OCI-LY1 (cell line): ENCODE data around the gene GRAMD1B.

ENCODE experiments used
- H2AFZ ChIP-seq: fragments of 200-600 bp; sonication (generic), shearing (Covaris generic); 2 replicates; pipeline ENCODE4 v1.6.0; 2014; ENCODE audit warnings: antibody characterized with exemption, mild to moderate bottlenecking, low read length
- H3F3A ChIP-seq: fragments of 200-600 bp; sonication (generic), shearing (Covaris generic); 2 replicates; pipeline ENCODE4 v1.6.0; 2014; ENCODE audit warnings: mild to moderate bottlenecking, antibody characterized with exemption, low read length, moderate library complexity; ENCODE audit not compliant: insufficient read depth
- H3K27ac ChIP-seq: fragments of 200-600 bp; sonication (generic); 2 replicates; pipeline ENCODE4 v1.5.1; 2014; ENCODE audit warnings: low read length, mixed run types, mild to moderate bottlenecking, low read depth; ENCODE audit not compliant: poor library complexity, severe bottlenecking
- H3K27me3 ChIP-seq: fragments of 200-600 bp; sonication (generic); 2 replicates; pipeline ENCODE4 v1.6.0; 2014; ENCODE audit warnings: antibody characterized with exemption, mild to moderate bottlenecking, low read length, moderate library complexity; ENCODE audit not compliant: insufficient read depth
- H3K36me3 ChIP-seq: fragments of 200-600 bp; sonication (generic); 2 replicates; pipeline ENCODE4 v1.6.1; 2014; ENCODE audit warnings: mild to moderate bottlenecking, antibody characterized with exemption, low read length, moderate library complexity, mixed read lengths; ENCODE audit not compliant: insufficient read depth
- H3K4me1 ChIP-seq: fragments of 200-600 bp; sonication (generic); 2 replicates; pipeline ENCODE4 v1.5.1; 2014; ENCODE audit warnings: mild to moderate bottlenecking, low read length, moderate library complexity; ENCODE audit not compliant: insufficient read depth, severe bottlenecking
- H3K4me2 ChIP-seq: fragments of 200-600 bp; sonication (generic), shearing (Covaris generic); 2 replicates; pipeline ENCODE4 v1.6.1; 2014; ENCODE audit warnings: low read length
- H3K4me3 ChIP-seq: fragments of 200-600 bp; sonication (generic); 2 replicates; pipeline ENCODE4 v1.5.1; 2014; ENCODE audit warnings: low read length, low read depth, mild to moderate bottlenecking, mixed read lengths; ENCODE audit not compliant: poor library complexity, severe bottlenecking
- H3K79me2 ChIP-seq: fragments of 200-600 bp; shearing (Covaris generic); 2 replicates; pipeline ENCODE4 v1.6.1; 2016; ENCODE audit warnings: mixed run types, low read length, mixed read lengths; ENCODE audit not compliant: insufficient read depth
- H3K9ac ChIP-seq: fragments of 200-600 bp; sonication (generic), shearing (Covaris generic); 2 replicates; pipeline ENCODE4 v1.6.1; 2014; ENCODE audit warnings: mild to moderate bottlenecking, low read length, mixed read lengths
- H3K9me2 ChIP-seq: fragments of 200-600 bp; sonication (generic), shearing (Covaris generic); 2 replicates; pipeline ENCODE4 v1.6.1; 2014; ENCODE audit warnings: low read depth, mild to moderate bottlenecking, low read length, mixed read lengths
- H3K9me3 ChIP-seq: fragments of 200-600 bp; shearing (Covaris generic); 2 replicates; pipeline ENCODE4 v1.6.1; 2014; ENCODE audit warnings: low read length, mixed read lengths
- H4K20me1 ChIP-seq: fragments of 200-600 bp; sonication (generic), shearing (Covaris generic); 2 replicates; pipeline ENCODE4 v1.6.0; 2016; ENCODE audit warnings: mild to moderate bottlenecking, low read length; ENCODE audit not compliant: insufficient read depth
- CTCF ChIP-seq: fragments of 200-600 bp; sonication (generic), shearing (Covaris generic); IDR thresholded peaks from 2 replicates; pipeline ENCODE4 v1.5.1; 2017; ENCODE audit warnings: mild to moderate bottlenecking, antibody characterized with exemption, low read length, moderate library complexity, mixed read lengths
- EZH2 ChIP-seq: fragments of 200-600 bp; sonication (generic), shearing (Covaris generic); IDR thresholded peaks from 2 replicates; pipeline ENCODE4 v1.8.0; 2017; ENCODE audit warnings: borderline replicate concordance, mixed run types, mild to moderate bottlenecking, antibody characterized with exemption, low read length, moderate library complexity, mixed read lengths

GRAMD1B gene

GRCh38 chr11:123603666-123604065 is 173.6 kb downstream of the GRAMD1B start:
- no peak overlapping the region for H3K4me2 ChIP-seq
- TF ChIP-seq EZH2 (no peak), CTCF (no peak)
- no peaks in the 10 kb centered on the region for H3K36me3 ChIP-seq

GRCh38 chr11:123607781-123608180 is 177.7 kb downstream of the GRAMD1B start:
- Histone ChIP-seq H3K4me2 (no peak overlapping the region), H3K9me2 (no peaks in the 10 kb centered on the region), H3K4me1 (no peaks in the 10 kb centered on the region), H3K4me3 (no peak overlapping the region), H3K36me3 (no peaks in the 10 kb centered on the region), H3K9ac (no peak overlapping the region), H4K20me1 (no peaks in the 10 kb centered on the region), H2AFZ (no peak overlapping the region), H3K9me3 (no peaks in the 10 kb centered on the region), H3K27me3 (no peaks in the 10 kb centered on the region), H3F3A (no peaks in the 10 kb centered on the region), H3K27ac (no peak overlapping the region), H3K79me2 (no peaks in the 10 kb centered on the region)
- TF ChIP-seq CTCF (no peak), EZH2 (no peak)

More at GRCh38 chr11:123603666-123604065, 173.6 kb downstream of the GRAMD1B start:
- H3K9me3 ChIP-seq: no peaks in the 10 kb centered on the region
- no peaks in the 10 kb centered on the region for H3K4me1 ChIP-seq
- H3K9me2 ChIP-seq: no peaks in the 10 kb centered on the region
- no peak overlapping the region for H2AFZ ChIP-seq
- H3F3A ChIP-seq: no peaks in the 10 kb centered on the region
- H3K9ac ChIP-seq: no peak overlapping the region
- H3K27ac ChIP-seq: no peak overlapping the region
- H3K4me3 ChIP-seq: no peak overlapping the region
- H4K20me1 ChIP-seq: no peaks in the 10 kb centered on the region
- no peaks in the 10 kb centered on the region for H3K79me2 ChIP-seq
- no peaks in the 10 kb centered on the region for H3K27me3 ChIP-seq

- Histone ChIP-seq H3K36me3 (no peaks in the 10 kb centered on the region), H3K4me1 (no peaks in the 10 kb centered on the region), H3K9ac (no peak overlapping the region)
These were observed 178.3 kb downstream of the GRAMD1B start for GRCh38 chr11:123608371-123608770.

More at GRCh38 chr11:123608371-123608770, 178.3 kb downstream of the GRAMD1B start:
- H3K27ac ChIP-seq: no peak overlapping the region
- TF ChIP-seq EZH2 (no peak), CTCF (no peak)
- H3K79me2 ChIP-seq: no peaks in the 10 kb centered on the region
- no peaks in the 10 kb centered on the region for H3K9me3 ChIP-seq
- no peak overlapping the region for H2AFZ ChIP-seq
- no peaks in the 10 kb centered on the region for H3K9me2 ChIP-seq
- H3K4me3 ChIP-seq: no peak overlapping the region
- no peak overlapping the region for H3K4me2 ChIP-seq
- H3K27me3 ChIP-seq: no peaks in the 10 kb centered on the region
- no peaks in the 10 kb centered on the region for H4K20me1 ChIP-seq
- H3F3A ChIP-seq: no peaks in the 10 kb centered on the region
